ENCODE measurements around the gene KIAA1217. TPM values are rescaled to one million over a fixed set of nuclear protein-coding genes. Genes with fewer than 3 reads are reported as not detected.

The KIAA1217 gene
- total RNA-seq, 1 donor from 2014 or later: 16.2 TPM

- no peaks in the 10 kb centered on the region for H3K36me3 ChIP-seq (ENCODE audit: control insufficient read depth in 3 of 3, insufficient read depth in 3 of 3, low read length in 3 of 3)
- no peaks in the 10 kb centered on the region for H3K9me3 ChIP-seq (ENCODE audit: control insufficient read depth in 3 of 3, low read length in 3 of 3)
- H3K4me1 ChIP-seq (ENCODE audit: control insufficient read depth in 3 of 3, insufficient read depth in 3 of 3, low read length in 3 of 3): peaks cover 27 to 37% (median 31%) of the 10 kb centered on the region in 3 donors
- peak overlapping the region; percentile 91 for H3K27ac ChIP-seq (ENCODE audit: low read depth, low read length)
- peak overlapping the region in 1 of 3 donors; percentile 76 for H3K4me3 ChIP-seq (ENCODE audit: low read length in 3 of 3)
- no peaks in the 10 kb centered on the region for H3K27me3 ChIP-seq (ENCODE audit: control insufficient read depth in 3 of 3, insufficient read depth in 3 of 3, low read length in 3 of 3)
- peak overlapping the region; percentile 81 to 91 (median 89) for H3K9ac ChIP-seq (ENCODE audit: low read depth in 1 of 3, low read length in 3 of 3)
These were observed 1.6 kb upstream of the KIAA1217 start for GRCh38 chr10:24207341-24207740.

GRCh38 chr10:24207781-24208611, 942 bp upstream of the KIAA1217 start:
- Histone ChIP-seq H3K9ac (ENCODE audit: low read depth in 1 of 3, low read length in 3 of 3) (peak overlapping the region; percentile 81 to 91 (median 89)), H3K27me3 (ENCODE audit: control insufficient read depth in 3 of 3, insufficient read depth in 3 of 3, low read length in 3 of 3) (no peaks in the 10 kb centered on the region), H3K27ac (ENCODE audit: low read depth, low read length) (peak overlapping the region; percentile 91), H3K4me3 (ENCODE audit: low read length in 3 of 3) (peak overlapping the region; percentile 76 to 81 (median 76)), H3K9me3 (ENCODE audit: control insufficient read depth in 3 of 3, low read length in 3 of 3) (no peaks in the 10 kb centered on the region), H3K36me3 (ENCODE audit: control insufficient read depth in 3 of 3, insufficient read depth in 3 of 3, low read length in 3 of 3) (no peaks in the 10 kb centered on the region), H3K4me1 (ENCODE audit: control insufficient read depth in 3 of 3, insufficient read depth in 3 of 3, low read length in 3 of 3) (peaks cover 33 to 44% (median 37%) of the 10 kb centered on the region in 3 donors)

- peak overlapping the region; percentile 91 for H3K27ac ChIP-seq (ENCODE audit: low read depth, low read length)
- peaks cover 44 to 50% (median 50%) of the 10 kb centered on the region in 3 donors for H3K4me1 ChIP-seq (ENCODE audit: control insufficient read depth in 3 of 3, insufficient read depth in 3 of 3, low read length in 3 of 3)
- no peaks in the 10 kb centered on the region for H3K36me3 ChIP-seq (ENCODE audit: control insufficient read depth in 3 of 3, insufficient read depth in 3 of 3, low read length in 3 of 3)
- H3K9me3 ChIP-seq (ENCODE audit: control insufficient read depth in 3 of 3, low read length in 3 of 3): no peaks in the 10 kb centered on the region
- H3K27me3 ChIP-seq (ENCODE audit: control insufficient read depth in 3 of 3, insufficient read depth in 3 of 3, low read length in 3 of 3): no peaks in the 10 kb centered on the region
- peak overlapping the region; percentile 76 to 81 (median 76) for H3K4me3 ChIP-seq (ENCODE audit: low read length in 3 of 3)
- peak overlapping the region; percentile 81 to 91 (median 89) for H3K9ac ChIP-seq (ENCODE audit: low read depth in 1 of 3, low read length in 3 of 3)
These were observed 464 bp downstream of the KIAA1217 start for GRCh38 chr10:24209432-24209771.

- Histone ChIP-seq H3K27ac (ENCODE audit: low read depth, low read length) (peak overlapping the region; percentile 91), H3K9me3 (ENCODE audit: control insufficient read depth in 3 of 3, low read length in 3 of 3) (no peaks in the 10 kb centered on the region), H3K36me3 (ENCODE audit: control insufficient read depth in 3 of 3, insufficient read depth in 3 of 3, low read length in 3 of 3) (no peaks in the 10 kb centered on the region), H3K9ac (ENCODE audit: low read depth in 1 of 3, low read length in 3 of 3) (peak overlapping the region; percentile 81 to 91 (median 89)), H3K4me1 (ENCODE audit: control insufficient read depth in 3 of 3, insufficient read depth in 3 of 3, low read length in 3 of 3) (peaks cover 50 to 54% (median 51%) of the 10 kb centered on the region in 3 donors), H3K27me3 (ENCODE audit: control insufficient read depth in 3 of 3, insufficient read depth in 3 of 3, low read length in 3 of 3) (no peaks in the 10 kb centered on the region), H3K4me3 (ENCODE audit: low read length in 3 of 3) (peak overlapping the region; percentile 76 to 81 (median 76))
These were observed 1.1 kb downstream of the KIAA1217 start for GRCh38 chr10:24209946-24210491.

- peak overlapping the region; percentile 40 to 81 (median 76) for H3K4me3 ChIP-seq (ENCODE audit: low read length in 3 of 3)
- no peaks in the 10 kb centered on the region for H3K27me3 ChIP-seq (ENCODE audit: control insufficient read depth in 3 of 3, insufficient read depth in 3 of 3, low read length in 3 of 3)
- peaks cover 55 to 59% (median 56%) of the 10 kb centered on the region in 3 donors for H3K4me1 ChIP-seq (ENCODE audit: control insufficient read depth in 3 of 3, insufficient read depth in 3 of 3, low read length in 3 of 3)
- H3K27ac ChIP-seq (ENCODE audit: low read depth, low read length): peak overlapping the region; percentile 91
- H3K36me3 ChIP-seq (ENCODE audit: control insufficient read depth in 3 of 3, insufficient read depth in 3 of 3, low read length in 3 of 3): no peaks in the 10 kb centered on the region
- H3K9me3 ChIP-seq (ENCODE audit: control insufficient read depth in 3 of 3, low read length in 3 of 3): no peaks in the 10 kb centered on the region
- H3K9ac ChIP-seq (ENCODE audit: low read depth in 1 of 3, low read length in 3 of 3): no peak overlapping the region
These were observed 1.6 kb downstream of the KIAA1217 start for GRCh38 chr10:24210501-24210900.

GRCh38 chr10:24213266-24213665, 4.3 kb downstream of the KIAA1217 start:
- peak overlapping the region; percentile 59 for H3K27ac ChIP-seq (ENCODE audit: low read depth, low read length)
- peaks cover 50 to 57% (median 52%) of the 10 kb centered on the region in 3 donors for H3K4me1 ChIP-seq (ENCODE audit: control insufficient read depth in 3 of 3, insufficient read depth in 3 of 3, low read length in 3 of 3)
- H3K27me3 ChIP-seq (ENCODE audit: control insufficient read depth in 3 of 3, insufficient read depth in 3 of 3, low read length in 3 of 3): no peaks in the 10 kb centered on the region
- H3K9ac ChIP-seq (ENCODE audit: low read depth in 1 of 3, low read length in 3 of 3): peak overlapping the region; percentile 22 to 55 (median 54)
- H3K9me3 ChIP-seq (ENCODE audit: control insufficient read depth in 3 of 3, low read length in 3 of 3): no peaks in the 10 kb centered on the region
- H3K4me3 ChIP-seq (ENCODE audit: low read length in 3 of 3): peak overlapping the region; percentile 6 to 47 (median 24)
- no peaks in the 10 kb centered on the region for H3K36me3 ChIP-seq (ENCODE audit: control insufficient read depth in 3 of 3, insufficient read depth in 3 of 3, low read length in 3 of 3)

- peak overlapping the region; percentile 75 for H3K27ac ChIP-seq (ENCODE audit: low read depth, low read length)
- no peaks in the 10 kb centered on the region for H3K9me3 ChIP-seq (ENCODE audit: control insufficient read depth in 3 of 3, low read length in 3 of 3)
- peaks cover 49 to 55% (median 50%) of the 10 kb centered on the region in 3 donors for H3K4me1 ChIP-seq (ENCODE audit: control insufficient read depth in 3 of 3, insufficient read depth in 3 of 3, low read length in 3 of 3)
- no peaks in the 10 kb centered on the region for H3K27me3 ChIP-seq (ENCODE audit: control insufficient read depth in 3 of 3, insufficient read depth in 3 of 3, low read length in 3 of 3)
- peak overlapping the region in 1 of 3 donors; percentile 46 for H3K9ac ChIP-seq (ENCODE audit: low read depth in 1 of 3, low read length in 3 of 3)
- no peaks in the 10 kb centered on the region for H3K36me3 ChIP-seq (ENCODE audit: control insufficient read depth in 3 of 3, insufficient read depth in 3 of 3, low read length in 3 of 3)
- peak overlapping the region in 1 of 3 donors; percentile 59 for H3K4me3 ChIP-seq (ENCODE audit: low read length in 3 of 3)
These were observed 4.9 kb downstream of the KIAA1217 start for GRCh38 chr10:24213881-24214280.

GRCh38 chr10:24214762-24215161, 5.8 kb downstream of the KIAA1217 start:
- peak overlapping the region; percentile 25 to 59 (median 58) for H3K4me3 ChIP-seq (ENCODE audit: low read length in 3 of 3)
- H3K9ac ChIP-seq (ENCODE audit: low read depth in 1 of 3, low read length in 3 of 3): peak overlapping the region; percentile 42 to 83 (median 68)
- H3K36me3 ChIP-seq (ENCODE audit: control insufficient read depth in 3 of 3, insufficient read depth in 3 of 3, low read length in 3 of 3): peaks cover 4% of the 10 kb centered on the region in 3 donors
- H3K4me1 ChIP-seq (ENCODE audit: control insufficient read depth in 3 of 3, insufficient read depth in 3 of 3, low read length in 3 of 3): peaks cover 49 to 55% (median 54%) of the 10 kb centered on the region in 3 donors
- no peaks in the 10 kb centered on the region for H3K9me3 ChIP-seq (ENCODE audit: control insufficient read depth in 3 of 3, low read length in 3 of 3)
- no peaks in the 10 kb centered on the region for H3K27me3 ChIP-seq (ENCODE audit: control insufficient read depth in 3 of 3, insufficient read depth in 3 of 3, low read length in 3 of 3)
- H3K27ac ChIP-seq (ENCODE audit: low read depth, low read length): peak overlapping the region; percentile 75

GRCh38 chr10:24215196-24215595, 6.3 kb downstream of the KIAA1217 start:
- peak overlapping the region; percentile 42 to 83 (median 68) for H3K9ac ChIP-seq (ENCODE audit: low read depth in 1 of 3, low read length in 3 of 3)
- peaks cover 6 to 8% (median 8%) of the 10 kb centered on the region in 3 donors for H3K36me3 ChIP-seq (ENCODE audit: control insufficient read depth in 3 of 3, insufficient read depth in 3 of 3, low read length in 3 of 3)
- H3K27me3 ChIP-seq (ENCODE audit: control insufficient read depth in 3 of 3, insufficient read depth in 3 of 3, low read length in 3 of 3): no peaks in the 10 kb centered on the region
- H3K9me3 ChIP-seq (ENCODE audit: control insufficient read depth in 3 of 3, low read length in 3 of 3): no peaks in the 10 kb centered on the region
- H3K27ac ChIP-seq (ENCODE audit: low read depth, low read length): peak overlapping the region; percentile 75
- H3K4me1 ChIP-seq (ENCODE audit: control insufficient read depth in 3 of 3, insufficient read depth in 3 of 3, low read length in 3 of 3): peaks cover 49 to 57% (median 53%) of the 10 kb centered on the region in 3 donors
- peak overlapping the region; percentile 25 to 59 (median 58) for H3K4me3 ChIP-seq (ENCODE audit: low read length in 3 of 3)

- Histone ChIP-seq H3K27ac (ENCODE audit: low read depth, low read length) (peak overlapping the region; percentile 75), H3K9me3 (ENCODE audit: control insufficient read depth in 3 of 3, low read length in 3 of 3) (no peaks in the 10 kb centered on the region), H3K36me3 (ENCODE audit: control insufficient read depth in 3 of 3, insufficient read depth in 3 of 3, low read length in 3 of 3) (peaks cover 6 to 8% (median 8%) of the 10 kb centered on the region in 3 donors), H3K9ac (ENCODE audit: low read depth in 1 of 3, low read length in 3 of 3) (peak overlapping the region; percentile 42 to 83 (median 68)), H3K4me3 (ENCODE audit: low read length in 3 of 3) (peak overlapping the region; percentile 25 to 59 (median 58)), H3K27me3 (ENCODE audit: control insufficient read depth in 3 of 3, insufficient read depth in 3 of 3, low read length in 3 of 3) (no peaks in the 10 kb centered on the region), H3K4me1 (ENCODE audit: control insufficient read depth in 3 of 3, insufficient read depth in 3 of 3, low read length in 3 of 3) (peaks cover 47 to 57% (median 53%) of the 10 kb centered on the region in 3 donors)
These were observed 6.7 kb downstream of the KIAA1217 start for GRCh38 chr10:24215603-24216002.

All from skeletal muscle tissue (tissue), 4 donors.